Measurements from ENCODE around the gene SQSTM1.

Gene SQSTM1

GRCh38 chr5:179874536-179875292, 54.0 kb downstream of the SQSTM1 start:
- DNase-seq = no peak

- DNase-seq = no peak
Measured at GRCh38 chr5:179875741-179876609, 55.3 kb downstream of the SQSTM1 start.

GRCh38 chr5:179876610-179876952, 55.9 kb downstream of the SQSTM1 start:
- DNase-seq = no peak

GRCh38 chr5:179878222-179879002, 57.7 kb downstream of the SQSTM1 start:
- no peak for DNase-seq

GRCh38 chr5:179879003-179879689, 58.4 kb downstream of the SQSTM1 start:
- no peak for DNase-seq

- DNase-seq = no peak
Measured at GRCh38 chr5:179879690-179880010, 58.9 kb downstream of the SQSTM1 start.

GRCh38 chr5:179880066-179880650, 59.5 kb downstream of the SQSTM1 start:
- DNase-seq = no peak

- no peak for DNase-seq
Measured at GRCh38 chr5:179880848-179881590, 60.3 kb downstream of the SQSTM1 start.

- no peak for DNase-seq
Measured at GRCh38 chr5:179882338-179882737, 61.6 kb downstream of the SQSTM1 start.

- DNase-seq = no peak
Measured at GRCh38 chr5:179883163-179883562, 62.5 kb downstream of the SQSTM1 start.

GRCh38 chr5:179885491-179886090, 64.9 kb downstream of the SQSTM1 start:
- no peak for DNase-seq

- DNase-seq = no peak
Measured at GRCh38 chr5:179886190-179886911, 65.6 kb downstream of the SQSTM1 start.

GRCh38 chr5:179887095-179887494, 66.4 kb downstream of the SQSTM1 start:
- DNase-seq = no peak
